GM19467 (cell line): Measurements from ENCODE around the gene TEF.

Experiments
- ATAC-seq: cut with Tn5 transposase; IDR thresholded peaks from one replicate; pipeline ENCODE4 v1.9.1; 2021; ENCODE audit warnings: mild to moderate bottlenecking, moderate library complexity; ENCODE audit not compliant: unreplicated experiment

Gene TEF, protein sequence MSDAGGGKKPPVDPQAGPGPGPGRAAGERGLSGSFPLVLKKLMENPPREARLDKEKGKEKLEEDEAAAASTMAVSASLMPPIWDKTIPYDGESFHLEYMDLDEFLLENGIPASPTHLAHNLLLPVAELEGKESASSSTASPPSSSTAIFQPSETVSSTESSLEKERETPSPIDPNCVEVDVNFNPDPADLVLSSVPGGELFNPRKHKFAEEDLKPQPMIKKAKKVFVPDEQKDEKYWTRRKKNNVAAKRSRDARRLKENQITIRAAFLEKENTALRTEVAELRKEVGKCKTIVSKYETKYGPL

GRCh38 chr22:41381329-41382097 lies at the start of gene TEF:
Gene TEF, plus strand, starts transcription at chr22:41381942. Its CDS starts 103 bp downstream, at chr22:41382045.
- peak; percentile 87 for ATAC-seq

GRCh38 chr22:41332217-41332939 lies 49.4 kb upstream of the TEF start:
- ATAC-seq: no peak

GRCh38 chr22:41333806-41334205 lies 47.9 kb upstream of the TEF start:
- no peak for ATAC-seq

GRCh38 chr22:41334215-41334614 lies 47.5 kb upstream of the TEF start:
- ATAC-seq: no peak

DNA sequence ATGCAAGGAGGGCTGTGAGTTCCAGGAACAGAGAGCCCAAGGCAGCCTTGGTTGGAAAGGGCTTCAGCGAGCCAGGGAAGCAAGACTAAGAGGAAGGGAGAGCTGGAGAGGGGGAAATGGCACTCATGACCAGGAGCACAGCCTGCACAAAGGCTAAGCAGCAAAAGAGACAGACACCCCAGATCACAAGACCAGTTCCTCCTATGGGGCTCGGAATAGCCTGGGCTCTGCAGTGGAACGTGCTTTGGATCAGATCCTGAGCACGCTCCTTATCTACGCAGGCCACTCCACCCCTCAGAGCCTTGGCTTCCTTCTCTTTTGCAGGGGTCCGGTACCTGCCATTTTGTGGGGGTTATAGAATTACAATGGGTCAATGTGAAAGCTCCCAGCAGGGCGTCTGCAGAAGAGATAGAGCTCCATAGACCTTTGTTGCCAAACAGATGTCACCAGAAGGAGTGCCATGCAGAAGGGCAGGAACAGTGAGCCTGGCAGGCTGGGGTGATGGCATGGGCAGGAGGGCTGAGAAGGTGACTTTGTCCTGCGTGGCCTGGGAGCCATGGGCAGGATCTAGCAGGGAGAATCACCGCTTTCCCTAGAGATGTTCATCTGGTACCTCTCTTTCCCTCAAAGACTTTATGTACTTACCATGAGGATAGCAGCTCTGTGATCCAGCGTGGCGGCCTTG lies 46.6 kb upstream of the TEF start:
- no peak for ATAC-seq

GRCh38 chr22:41338614-41339212 lies 43.0 kb upstream of the TEF start:
- no peak for ATAC-seq

DNA sequence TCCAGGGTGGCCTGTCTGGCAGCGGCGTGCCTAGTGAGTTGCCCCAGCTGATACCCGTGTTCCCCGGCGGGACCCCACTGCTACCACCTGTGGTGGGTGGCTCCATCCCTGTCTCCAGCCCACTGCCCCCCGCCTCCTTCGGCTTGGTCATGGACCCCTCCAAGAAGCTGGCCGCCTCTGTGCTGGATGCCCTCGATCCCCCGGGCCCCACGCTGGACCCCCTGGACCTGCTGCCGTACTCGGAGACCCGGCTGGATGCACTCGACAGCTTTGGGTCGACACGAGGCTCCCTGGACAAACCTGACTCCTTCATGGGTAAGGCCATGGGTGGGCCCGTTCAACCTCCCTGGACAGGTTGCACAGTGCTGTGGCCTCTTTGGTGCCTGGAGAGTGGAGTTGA lies 41.9 kb upstream of the TEF start:
- ATAC-seq: no peak

DNA sequence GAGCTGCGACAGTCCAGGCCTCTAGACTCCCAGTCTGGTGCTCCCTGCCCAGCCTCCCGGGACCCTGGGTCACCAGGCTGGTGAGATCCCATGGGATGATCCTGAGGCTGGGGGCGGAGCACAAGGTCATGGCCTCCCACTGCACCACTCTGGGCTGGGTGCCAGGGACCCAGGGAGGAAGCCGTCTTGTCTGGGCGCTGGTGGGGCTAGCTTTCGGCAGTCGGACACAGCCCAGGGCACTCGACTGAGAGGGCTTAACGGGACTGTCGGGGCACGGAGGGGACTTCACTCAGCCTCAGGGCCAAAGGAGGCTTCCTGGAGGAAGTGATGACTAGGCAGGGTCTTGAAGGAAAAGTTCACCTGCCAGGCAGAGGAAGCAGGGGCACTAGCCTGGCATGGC lies 41.4 kb upstream of the TEF start:
- ATAC-seq: no peak

- ATAC-seq: no peak
Observed at GRCh38 chr22:41341012-41341411, 40.7 kb upstream of the TEF start.

DNA sequence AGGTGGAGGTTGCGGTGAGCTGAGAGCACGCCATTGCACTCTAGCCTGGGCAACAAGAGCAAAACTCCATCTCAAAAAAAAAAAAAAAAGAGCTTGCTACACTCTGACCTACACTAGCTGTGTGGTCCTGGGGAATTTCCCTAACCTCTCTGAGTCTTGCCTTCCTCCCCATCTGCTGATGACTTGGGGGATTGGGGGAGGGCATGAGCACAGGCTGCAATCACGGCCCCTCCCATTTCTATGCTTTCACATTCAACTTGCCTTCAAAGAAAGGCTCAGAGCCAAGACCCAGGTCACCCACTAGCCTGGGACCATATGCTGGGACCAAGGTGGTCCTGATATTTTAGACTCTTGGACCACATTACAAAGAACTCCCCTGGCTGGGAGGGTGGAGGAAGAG lies 39.8 kb upstream of the TEF start:
- no peak for ATAC-seq

DNA sequence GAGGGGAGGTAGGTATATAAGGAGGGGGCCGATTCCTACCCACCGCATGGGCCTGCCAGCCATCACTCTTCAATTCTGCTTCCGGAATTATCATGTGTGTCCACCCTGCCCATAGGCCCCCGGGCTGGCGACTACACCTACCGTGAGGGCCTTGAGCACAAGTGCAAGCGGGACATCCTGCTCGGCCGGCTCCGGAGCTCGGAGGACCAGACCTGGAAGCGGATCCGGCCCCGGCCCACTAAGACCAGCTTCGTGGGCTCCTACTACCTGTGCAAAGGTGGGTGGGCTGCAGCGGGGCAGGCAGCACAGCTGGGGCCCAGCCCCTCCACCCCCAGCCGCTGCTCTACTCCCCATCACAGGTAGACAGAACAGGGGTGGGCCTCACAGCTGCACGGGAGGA lies 38.4 kb upstream of the TEF start:
- no peak for ATAC-seq

DNA sequence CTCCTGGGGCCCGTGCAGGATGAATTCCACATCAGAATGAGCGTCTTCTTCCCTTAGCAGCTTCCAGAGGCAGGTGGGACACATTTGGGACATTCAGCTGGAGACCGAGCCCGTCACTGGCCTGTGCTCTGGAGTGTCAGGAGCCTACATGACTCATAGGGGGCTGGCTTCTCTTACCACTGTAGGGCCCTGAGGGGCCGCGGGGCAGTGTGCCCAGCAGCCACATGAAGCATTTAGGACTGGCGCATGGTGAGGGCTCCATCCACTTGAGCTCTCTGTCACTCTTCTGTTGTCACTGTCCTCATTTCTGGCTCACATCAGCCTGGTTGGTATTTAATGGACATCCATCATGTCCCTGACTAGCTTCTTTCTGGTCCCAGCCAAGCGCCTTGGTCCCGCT lies 38.0 kb upstream of the TEF start:
- no peak for ATAC-seq

- ATAC-seq: no peak
Observed at GRCh38 chr22:41344189-41344788, 37.5 kb upstream of the TEF start.

GRCh38 chr22:41345807-41346335 lies 35.9 kb upstream of the TEF start:
- ATAC-seq: no peak

GRCh38 chr22:41347066-41347859 lies 34.5 kb upstream of the TEF start:
- no peak for ATAC-seq

DNA sequence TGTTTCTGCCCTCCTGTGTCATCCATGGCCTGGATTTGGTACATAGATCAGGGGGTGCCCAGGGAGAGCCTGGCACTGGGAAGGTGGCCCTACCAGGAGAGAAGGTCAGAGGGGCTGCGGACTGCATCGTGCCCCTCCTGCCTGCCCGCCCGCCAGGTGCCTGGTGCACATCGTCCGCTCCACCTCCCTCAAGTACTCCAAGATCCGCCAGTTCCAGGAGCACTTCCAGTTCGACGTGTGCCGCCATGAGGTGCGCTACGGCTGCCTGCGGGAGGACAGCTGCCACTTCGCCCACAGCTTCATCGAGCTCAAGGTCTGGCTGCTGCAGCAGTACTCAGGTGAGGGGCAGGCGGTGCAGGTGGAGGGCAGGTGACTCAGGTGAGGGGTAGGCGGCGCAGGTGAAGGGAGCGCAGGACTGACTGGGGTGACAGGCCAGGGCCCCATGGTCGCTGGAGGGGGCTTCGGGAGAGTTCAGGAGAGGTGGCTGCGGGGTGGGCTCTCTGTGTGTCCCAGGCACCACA lies 32.7 kb upstream of the TEF start:
- ATAC-seq: no peak

DNA sequence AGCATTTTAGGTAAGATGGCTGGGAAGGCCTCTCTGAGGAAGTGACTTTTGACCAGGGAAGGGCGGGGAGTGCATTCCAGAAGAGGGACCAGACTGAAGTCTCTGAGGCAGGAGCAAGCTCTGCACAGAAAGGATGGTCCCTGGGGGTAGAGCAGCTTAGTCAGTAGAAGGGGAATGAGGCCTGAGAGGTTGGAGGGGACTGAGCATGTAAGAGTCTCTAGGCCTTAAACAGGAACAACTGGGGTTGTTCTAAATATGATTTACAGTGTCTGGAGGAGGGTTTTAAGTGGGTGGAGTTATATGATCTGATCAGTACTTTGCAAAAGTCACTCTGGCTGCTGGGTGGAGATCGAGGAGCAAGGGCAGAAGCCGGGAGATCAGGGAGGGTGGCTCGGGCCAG lies 31.7 kb upstream of the TEF start:
- no peak for ATAC-seq

- ATAC-seq: no peak
Observed at GRCh38 chr22:41351011-41351410, 30.7 kb upstream of the TEF start.

GRCh38 chr22:41352058-41352457 lies 29.7 kb upstream of the TEF start:
- no peak for ATAC-seq
